ENCODE data around the gene PIRT. TPM values are rescaled to one million over a fixed set of nuclear protein-coding genes. Genes with fewer than 3 reads are reported as not detected.

PIRT gene
- total RNA-seq, 1 experiment from 2014 or later = not detected

DNA sequence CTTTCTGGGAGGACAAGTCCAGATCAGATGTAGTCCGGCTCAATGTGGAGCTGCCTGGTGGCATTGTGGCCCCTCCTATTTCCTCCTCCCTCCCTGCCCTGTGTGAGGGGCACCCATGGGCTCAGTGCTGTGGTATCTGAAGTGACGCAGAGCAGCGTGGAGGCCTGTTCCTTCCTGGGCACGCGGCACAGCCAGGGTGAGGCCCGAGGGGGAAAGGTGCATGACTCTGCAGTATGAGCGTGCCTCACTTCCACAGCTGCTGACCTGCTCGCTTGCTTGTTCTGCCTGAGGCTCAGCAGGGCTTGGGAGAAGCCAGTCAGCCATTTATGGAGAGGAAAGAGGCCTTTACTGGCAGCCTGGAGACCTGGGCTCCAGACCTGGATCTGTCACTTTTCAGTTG lies 45.7 kb downstream of the PIRT start:
- no peak for DNase-seq (ENCODE audit: extremely low read depth, low read depth)

- no peak for DNase-seq (ENCODE audit: extremely low read depth, low read depth)
Measured at GRCh38 chr17:10790491-10791401, 47.1 kb downstream of the PIRT start.

- no peak for DNase-seq (ENCODE audit: extremely low read depth, low read depth)
Measured at GRCh38 chr17:10789694-10790271, 48.1 kb downstream of the PIRT start.

DNA sequence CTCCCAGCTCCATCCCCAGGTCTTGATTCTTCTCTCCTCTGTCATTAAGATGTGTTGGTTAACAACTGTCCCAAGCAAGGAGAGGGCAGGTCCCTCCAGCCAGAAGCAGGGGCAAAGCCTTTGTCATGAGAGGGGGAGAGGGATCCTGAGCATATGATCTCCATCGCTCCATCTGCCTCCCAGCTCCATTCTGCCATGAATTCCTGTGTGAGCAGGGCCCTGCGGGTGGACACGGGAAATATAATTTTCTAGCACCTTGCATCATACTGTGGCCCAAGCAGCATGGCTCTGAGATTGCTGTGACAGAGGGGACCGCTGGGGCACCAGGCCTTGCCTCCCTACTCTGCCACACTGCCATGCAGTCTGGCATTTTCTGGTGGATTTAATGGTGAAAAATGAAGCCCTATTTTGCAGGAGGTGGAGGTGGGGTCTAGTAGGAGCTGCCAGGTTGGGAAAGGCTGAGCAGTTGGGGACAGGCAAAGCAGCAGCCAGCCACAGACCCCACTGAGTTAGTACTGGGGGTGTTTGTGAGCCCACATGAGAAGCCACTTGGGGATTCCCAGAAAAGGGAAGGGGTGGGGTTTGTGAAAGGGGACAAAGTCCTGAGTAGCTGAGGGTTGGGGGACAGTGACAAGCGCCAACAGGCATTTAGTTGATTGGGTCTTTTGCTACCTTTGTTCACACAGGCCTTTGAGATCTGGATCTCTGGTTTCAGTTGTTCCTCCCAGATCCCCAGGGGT lies 50.4 kb downstream of the PIRT start:
- DNase-seq (ENCODE audit: extremely low read depth, low read depth) = no peak

DNA sequence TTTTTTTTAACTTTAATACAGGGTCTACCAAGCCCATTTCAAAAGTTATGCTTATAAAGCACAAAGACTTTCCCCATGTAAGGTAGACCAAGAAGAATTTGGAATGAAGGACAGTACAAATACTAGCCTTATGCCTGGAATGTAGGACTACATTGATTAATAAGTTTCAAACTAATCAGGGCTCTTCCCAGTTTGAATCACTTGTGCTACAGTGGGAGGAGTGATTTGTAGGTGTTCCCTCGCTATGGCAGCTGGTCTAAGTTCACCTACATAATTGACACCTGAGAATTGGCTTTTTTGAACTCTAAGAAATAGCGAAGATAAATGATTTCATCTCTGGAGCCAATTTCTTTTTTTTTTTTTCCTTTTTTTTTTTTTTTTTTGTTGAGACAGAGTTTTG lies 52.6 kb downstream of the PIRT start:
- DNase-seq (ENCODE audit: extremely low read depth, low read depth) = no peak

GRCh38 chr17:10779609-10780008 lies 58.3 kb downstream of the PIRT start:
- no peak for DNase-seq (ENCODE audit: extremely low read depth, low read depth)

GRCh38 chr17:10777890-10778289 lies 60.0 kb downstream of the PIRT start:
- no peak for DNase-seq (ENCODE audit: extremely low read depth, low read depth)

GRCh38 chr17:10777131-10777807 lies 60.6 kb downstream of the PIRT start:
- no peak for DNase-seq (ENCODE audit: extremely low read depth, low read depth)

DNA sequence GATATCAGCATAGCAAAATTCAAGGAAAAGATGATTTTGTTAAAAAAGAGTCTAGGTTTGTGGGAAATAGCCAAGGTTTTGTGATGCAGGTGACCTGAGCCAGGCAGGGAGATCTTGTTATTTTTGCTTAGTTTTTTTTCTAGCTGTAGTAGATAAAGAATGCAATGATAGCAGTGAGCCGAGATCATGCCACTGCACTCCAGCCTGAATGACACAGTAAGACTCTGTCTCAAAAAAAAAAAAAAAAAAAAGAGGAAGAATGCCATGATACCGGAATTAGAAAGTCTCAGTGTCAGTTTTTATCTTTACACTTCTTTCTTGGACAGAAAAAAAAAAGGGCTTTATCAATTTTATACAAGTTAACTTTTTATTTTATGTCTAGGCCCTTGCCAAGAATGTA lies 61.5 kb downstream of the PIRT start:
- no peak for DNase-seq (ENCODE audit: extremely low read depth, low read depth)

GRCh38 chr17:10775740-10776356 lies 62.0 kb downstream of the PIRT start:
- DNase-seq (ENCODE audit: extremely low read depth, low read depth) = no peak

GRCh38 chr17:10775058-10775457 lies 62.8 kb downstream of the PIRT start:
- no peak for DNase-seq (ENCODE audit: extremely low read depth, low read depth)

GRCh38 chr17:10773391-10773790 lies 64.5 kb downstream of the PIRT start:
- no peak for DNase-seq (ENCODE audit: extremely low read depth, low read depth)

Small RNAs within 50 kb of the gene (small RNA-seq; reads per million reads assigned to genes)
- gene AC015908.2 (0 reads per million in 2 experiments), gene RNU6-1065P (0 reads per million in 2 experiments), gene TMEM238L (0 reads per million in 2 experiments)

Other genes starting within 250 kb of the PIRT start
- gene MYH3, start 180.8 kb downstream of the PIRT start, total RNA-seq (2014; rRNA removed; shearing (Covaris generic)) = 0.06 and 0.40 TPM in 2 replicates
- gene SCO1, start 140.6 kb downstream of the PIRT start, total RNA-seq (2014; rRNA removed; shearing (Covaris generic)) = 51.1 and 62.8 TPM in 2 replicates
- 30.5 and 32.8 TPM in 2 replicates for gene ADPRM, start 140.5 kb downstream of the PIRT start, total RNA-seq (2014; rRNA removed; shearing (Covaris generic))
- gene TMEM220, start 108.1 kb downstream of the PIRT start, total RNA-seq (2014; rRNA removed; shearing (Covaris generic)) = 0.05 TPM in 1 of 2 replicates, not detected in the other
- not detected in 2 replicates for gene TMEM238L, start 34.0 kb downstream of the PIRT start, total RNA-seq (2014; rRNA removed; shearing (Covaris generic))